ENCODE results near the gene CFAP45. TPM values are rescaled to one million over a fixed set of nuclear protein-coding genes. Genes with fewer than 3 reads are reported as not detected.

The CFAP45 gene
- total and polyA plus RNA-seq, 9 of the 15 experiments (the other 6 are each of a cell fraction or from before 2014, with no cell fraction given): 0.65 to 2.4 (median 1.5) TPM

- FAIRE-seq: no peak
- Histone ChIP-seq H2AFZ (ENCODE audit: low read depth, low read length) (no peak overlapping the region), H3K4me3 (no peak overlapping the region), H3K27ac (ENCODE audit: extremely low read depth, low read depth, low read length) (no peak overlapping the region), H3K36me3 (ENCODE audit: control insufficient read depth, insufficient read depth, low read length) (peaks cover 34% of the 10 kb centered on the region), H4K20me1 (replicated peaks; ENCODE audit: control insufficient read depth, insufficient read depth, low read length) (no peaks in the 10 kb centered on the region; the same call in none of the 2 replicates), H3K4me2 (ENCODE audit: insufficient read depth, low read length) (no peak overlapping the region), H3K9me3 (replicated peaks; ENCODE audit: control insufficient read depth, insufficient read depth, low read depth, low read length) (no peaks in the 10 kb centered on the region), H3K4me1 (replicated peaks in 1 of 2; ENCODE audit: control insufficient read depth in 2 of 2, insufficient read depth in 2 of 2, low read length in 2 of 2) (peaks cover 12 to 25% of the 10 kb centered on the region in 2 experiments), H3K79me2 (ENCODE audit: control insufficient read depth, insufficient read depth, low read length) (peaks cover under 1% of the 10 kb centered on the region; the same call in 1 of the 3 replicates), H3K9me1 (ENCODE audit: control insufficient read depth, insufficient read depth, low read length) (no peaks in the 10 kb centered on the region), H3K9ac (ENCODE audit: insufficient read depth in 1 of 2, low read depth in 2 of 2, low read length in 2 of 2) (no peak overlapping the region), H3K27me3 (ENCODE audit: control insufficient read depth in 2 of 2, insufficient read depth in 2 of 2, low read length in 2 of 2) (no peaks in the 10 kb centered on the region)
- DNase-seq (ENCODE audit: extremely low read depth in 1 of 4, low spot score in 3 of 4): no peak
- TF ChIP-seq ZNF707 (CRISPR knock-in tag; conservative IDR thresholded peaks at IDR 0.05) (no peak), SUPT5H (IDR thresholded peaks at IDR 0.05) (peak; percentile 12; the same call in 1 of the 2 replicates)
- in situ Hi-C loops (cut with MboI): no loop called here
- intact Hi-C loops (cut with micrococcal nuclease): no loop called here
- POLR2A ChIA-PET: interaction anchor here (0.7 to 4.1 kb wide), 4 partner anchors 10 to 21 kb away, joined by 3 to 35 read pairs (median 3); partner anchors contain the start of gene TAGLN2
- BruUV-seq (replicated peaks): no TSS peak
- ATAC-seq: no peak
- 62% methylated on average over 10 of the region's 10 CpGs for WGBS (ENCODE audit: insufficient coverage, low coverage, missing lambda C conversion rate)
- CTCF ChIA-PET (ENCODE audit: low intra/inter-chr PET ratio): no interaction called here
Measured at GRCh38 chr1:159914252-159915018, 14.5 kb upstream of the CFAP45 start.

- Histone ChIP-seq H2AFZ (ENCODE audit: low read depth, low read length) (no peak overlapping the region), H4K20me1 (replicated peaks; ENCODE audit: control insufficient read depth, insufficient read depth, low read length) (no peaks in the 10 kb centered on the region; the same call in none of the 2 replicates), H3K9me1 (ENCODE audit: control insufficient read depth, insufficient read depth, low read length) (no peaks in the 10 kb centered on the region), H3K9me3 (replicated peaks; ENCODE audit: control insufficient read depth, insufficient read depth, low read depth, low read length) (no peaks in the 10 kb centered on the region), H3K4me2 (ENCODE audit: insufficient read depth, low read length) (no peak overlapping the region), H3K4me3 (no peak overlapping the region), H3K4me1 (replicated peaks in 1 of 2; ENCODE audit: control insufficient read depth in 2 of 2, insufficient read depth in 2 of 2, low read length in 2 of 2) (peaks cover 17 to 33% of the 10 kb centered on the region in 2 experiments), H3K27me3 (ENCODE audit: control insufficient read depth in 2 of 2, insufficient read depth in 2 of 2, low read length in 2 of 2) (no peaks in the 10 kb centered on the region), H3K27ac (ENCODE audit: extremely low read depth, low read depth, low read length) (no peak overlapping the region), H3K9ac (ENCODE audit: insufficient read depth in 1 of 2, low read depth in 2 of 2, low read length in 2 of 2) (no peak overlapping the region), H3K36me3 (ENCODE audit: control insufficient read depth, insufficient read depth, low read length) (peaks cover 26% of the 10 kb centered on the region; the same call in 2 of the 3 replicates), H3K79me2 (ENCODE audit: control insufficient read depth, insufficient read depth, low read length) (no peaks in the 10 kb centered on the region)
- intact Hi-C loops (cut with micrococcal nuclease) (no loop called here), in situ Hi-C loops (cut with MboI) (no loop called here)
- TF ChIP-seq POLR2B (IDR thresholded peaks at IDR 0.05; ENCODE audit: low read depth, partially characterized antibody) (peak; percentile 70), POLR2AphosphoS2 (IDR thresholded peaks at IDR 0.05; ENCODE audit: low read length) (peak; percentile 37; the same call in 1 of the 2 replicates), TAF7 (tag; IDR thresholded peaks at IDR 0.05) (no peak), CLOCK (CRISPR knock-in tag; IDR thresholded peaks at IDR 0.05; ENCODE audit: borderline replicate concordance) (no peak), SUPT5H (IDR thresholded peaks at IDR 0.05) (peak; percentile 64), POLR2AphosphoS5 (IDR thresholded peaks at IDR 0.05; ENCODE audit: control insufficient read depth, insufficient read depth, low read depth, low read length) (peak; percentile 22; the same call in 1 of the 2 replicates), JUN (IDR thresholded peaks at IDR 0.05; ENCODE audit: borderline replicate concordance, low read depth, low read length) (no peak), JUN (CRISPR knock-in tag; IDR thresholded peaks at IDR 0.05; ENCODE audit: borderline replicate concordance) (no peak), SRSF3 (IDR thresholded peaks at IDR 0.05; ENCODE audit: insufficient read depth, low read length) (no peak)
- no peak for FAIRE-seq
- no peak for DNase-seq (ENCODE audit: extremely low read depth in 1 of 4, low spot score in 3 of 4)
- CTCF ChIA-PET (ENCODE audit: low intra/inter-chr PET ratio): no interaction called here
- no peak for ATAC-seq
- POLR2A ChIA-PET: interaction anchor here (0.5 to 4.1 kb wide), 5 partner anchors 9 to 113 kb away, joined by 3 to 35 read pairs (median 3); partner anchors contain the start of gene TAGLN2
- BruUV-seq (replicated peaks): no TSS peak
- WGBS (ENCODE audit: insufficient coverage, low coverage, missing lambda C conversion rate): 33% methylated on average over 5 of the region's 5 CpGs
Measured at GRCh38 chr1:159913451-159914192, 13.7 kb upstream of the CFAP45 start.

All from K562 (cell line).